ENCODE data around the gene FXYD6. TPM values are rescaled to one million over a fixed set of nuclear protein-coding genes. Genes with fewer than 3 reads are reported as not detected.

Gene FXYD6
- total RNA-seq, 1 donor from 2014 or later: 1.6 TPM

DNA sequence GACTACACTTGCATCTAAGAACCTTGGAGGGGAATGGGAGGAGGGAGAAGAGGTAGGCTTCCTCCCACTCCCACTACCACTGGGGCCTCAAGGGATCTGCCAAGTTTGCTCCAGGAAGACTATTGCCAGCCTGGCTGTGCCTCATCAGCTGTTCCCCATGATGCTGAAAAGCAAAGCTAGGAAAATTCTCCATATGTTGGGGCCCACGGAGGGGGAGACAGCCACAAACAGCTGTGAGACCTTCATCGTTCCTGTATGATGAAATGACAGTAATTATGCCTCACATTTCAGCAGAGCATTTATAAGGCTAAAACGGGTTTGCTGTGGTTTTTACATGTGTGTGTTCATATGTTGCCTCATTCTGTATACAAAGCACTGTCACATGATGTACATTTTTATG is 86.2 kb downstream of the FXYD6 start:
- ATAC-seq: no peak

- ATAC-seq: no peak
These were observed 87.2 kb downstream of the FXYD6 start for GRCh38 chr11:117789241-117789640.

Other genes starting within 250 kb of the FXYD6 start
- gene DSCAML1, start 79.4 kb downstream of the FXYD6 start, total RNA-seq: not detected
- not detected for gene FXYD2, start 51.9 kb downstream of the FXYD6 start, total RNA-seq
- gene TMPRSS13, start 52.7 kb upstream of the FXYD6 start, total RNA-seq: 29.9 TPM
- gene IL10RA, start 109.7 kb upstream of the FXYD6 start, total RNA-seq: 3.8 TPM
- 208 TPM for gene TMPRSS4, start 200.4 kb upstream of the FXYD6 start, total RNA-seq
- not detected for gene SMIM35, start 210.3 kb upstream of the FXYD6 start, total RNA-seq